SIG-M5 treated with dmso at 0.1 percent for 504 hours (cell line): ENCODE measurements around the gene CCDC28B.

Experiments used
- DNase-seq: peaks from one replicate; lab custom pipeline; 2025; ENCODE audit not compliant: unreplicated experiment; lab: John Stamatoyannopoulos, UW

The CCDC28B gene

GRCh38 chr1:32220746-32221580 lies 20.6 kb downstream of the CCDC28B start:
- no peak for DNase-seq

DNA sequence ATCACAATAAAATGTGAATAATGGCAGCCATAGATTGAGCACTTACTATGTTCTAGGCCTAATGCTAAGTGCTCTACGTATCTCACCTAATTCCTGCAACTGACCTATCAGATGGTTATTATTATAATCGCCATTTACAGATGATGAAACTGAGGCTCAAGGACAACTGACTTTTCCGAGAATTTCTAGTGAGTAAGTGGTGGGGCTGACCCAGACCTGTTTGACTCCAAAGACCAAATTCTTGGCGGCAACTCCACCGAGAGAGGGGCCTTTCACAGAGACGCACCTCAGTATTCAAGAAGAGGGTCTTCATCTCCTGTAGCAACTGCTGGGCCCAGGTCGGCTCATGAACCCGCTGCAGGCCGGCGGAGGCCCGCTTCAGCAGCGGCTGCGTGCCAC lies 21.2 kb downstream of the CCDC28B start:
- DNase-seq = no peak

- peak; percentile 87 for DNase-seq
Observed at GRCh38 chr1:32221980-32222755, 21.8 kb downstream of the CCDC28B start, which contains the start of the genes EIF3I and TMEM234. Gene EIF3I, plus strand, starts transcription at chr1:32222407. Its CDS starts 35 bp downstream, at chr1:32222442. Gene TMEM234, minus strand, starts transcription at chr1:32222353. Its CDS starts 31 bp downstream, at chr1:32222322.

DNA sequence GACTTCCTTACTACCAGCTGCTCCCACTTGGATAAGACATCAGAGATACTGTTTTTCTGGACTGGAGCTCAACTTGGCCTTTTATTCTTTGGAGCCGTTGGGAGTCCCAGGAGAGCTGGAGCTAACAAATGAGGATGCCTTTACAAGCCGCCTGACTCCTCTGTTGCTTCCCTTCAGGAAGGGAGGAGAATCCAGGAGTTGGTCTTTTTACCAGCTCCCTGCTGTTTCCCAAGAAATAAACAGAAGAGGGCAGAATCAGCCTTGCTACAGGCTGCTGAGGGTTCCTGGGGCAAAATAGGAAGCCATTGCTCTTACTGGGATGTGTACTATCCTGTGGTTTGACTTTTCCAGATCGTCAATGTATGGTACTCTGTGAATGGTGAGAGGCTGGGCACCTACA lies 23.3 kb downstream of the CCDC28B start:
- no peak for DNase-seq

DNA sequence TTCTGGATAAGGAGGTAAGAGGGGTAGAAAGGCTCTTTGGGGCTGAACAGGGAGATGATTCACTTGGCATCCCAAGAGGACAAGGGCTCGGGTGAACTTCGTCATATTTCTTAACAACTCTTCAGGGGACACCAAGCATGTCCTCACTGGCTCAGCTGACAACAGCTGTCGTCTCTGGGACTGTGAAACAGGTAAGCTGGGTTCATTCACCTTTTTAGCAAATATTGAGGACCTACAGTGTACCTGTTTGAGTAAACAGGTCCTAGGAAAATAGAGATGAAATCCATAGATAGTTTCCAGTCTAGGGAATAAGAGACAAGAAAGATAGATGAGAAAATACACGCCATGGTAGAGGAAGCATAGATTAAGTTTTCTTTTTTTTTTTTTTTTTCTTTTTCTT lies 23.9 kb downstream of the CCDC28B start:
- no peak for DNase-seq

GRCh38 chr1:32228771-32229170 lies 28.4 kb downstream of the CCDC28B start:
- no peak for DNase-seq

- no peak for DNase-seq
Observed at GRCh38 chr1:32231843-32232432, 31.5 kb downstream of the CCDC28B start.

DNA sequence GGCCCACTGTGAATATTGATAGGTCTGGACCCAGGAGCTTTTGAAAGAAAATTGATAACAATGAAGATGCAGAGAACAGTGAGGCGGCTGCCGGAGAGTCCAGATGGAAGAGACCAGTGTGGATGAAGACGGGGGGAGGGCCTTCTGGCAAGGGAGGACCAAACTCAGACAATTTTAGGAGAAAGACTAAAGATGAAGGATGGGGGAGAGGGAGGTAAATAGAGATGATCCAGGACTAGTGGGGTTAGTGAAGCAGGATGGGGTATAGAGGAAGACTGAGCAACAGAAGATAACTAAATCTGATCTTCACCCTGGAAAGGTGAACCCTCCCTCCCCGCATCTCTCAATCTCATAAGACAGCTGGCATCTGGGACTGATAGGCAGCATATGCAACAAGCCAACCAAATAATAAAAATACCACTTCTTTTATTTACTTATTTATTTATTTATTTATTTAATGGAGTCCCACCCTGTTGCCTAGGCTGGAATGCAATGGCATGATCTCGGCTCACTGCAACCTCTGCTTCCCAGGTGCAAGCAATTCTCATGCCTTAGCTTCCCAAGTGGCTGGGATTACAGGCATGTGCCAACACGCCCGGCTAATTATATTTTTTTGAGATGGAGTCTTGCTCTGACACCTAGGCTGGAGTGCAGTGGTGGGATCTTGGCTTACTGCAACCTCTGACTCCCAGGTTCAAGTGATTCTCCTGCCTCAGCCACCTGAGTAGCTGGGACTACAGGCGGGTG lies 32.3 kb downstream of the CCDC28B start:
- DNase-seq = no peak

GRCh38 chr1:32234792-32235191 lies 34.4 kb downstream of the CCDC28B start:
- no peak for DNase-seq

DNA sequence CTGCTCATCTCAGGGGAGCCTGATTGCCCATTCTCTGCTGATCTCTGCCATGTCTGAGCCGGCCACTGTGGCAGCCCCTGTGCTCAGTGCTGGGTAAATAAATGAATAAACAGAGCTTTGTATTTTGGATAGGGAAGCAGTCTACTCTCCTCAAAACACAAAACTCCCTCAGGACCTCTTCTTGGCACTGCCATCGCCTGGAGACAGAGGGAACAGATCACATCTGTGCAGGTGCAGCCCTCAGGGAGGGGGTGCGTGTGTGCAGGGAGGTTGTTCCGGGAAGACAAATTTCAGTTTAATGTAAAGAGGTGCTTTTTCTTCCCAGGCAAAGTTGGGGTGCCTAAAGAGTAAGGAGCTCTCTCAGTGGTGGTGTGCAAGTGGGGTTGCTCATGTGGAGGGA lies 38.9 kb downstream of the CCDC28B start:
- no peak for DNase-seq

- no peak for DNase-seq
Observed at GRCh38 chr1:32239790-32240139, 39.4 kb downstream of the CCDC28B start.

GRCh38 chr1:32240140-32240951 lies 40.0 kb downstream of the CCDC28B start:
- peak; percentile 41 for DNase-seq

DNA sequence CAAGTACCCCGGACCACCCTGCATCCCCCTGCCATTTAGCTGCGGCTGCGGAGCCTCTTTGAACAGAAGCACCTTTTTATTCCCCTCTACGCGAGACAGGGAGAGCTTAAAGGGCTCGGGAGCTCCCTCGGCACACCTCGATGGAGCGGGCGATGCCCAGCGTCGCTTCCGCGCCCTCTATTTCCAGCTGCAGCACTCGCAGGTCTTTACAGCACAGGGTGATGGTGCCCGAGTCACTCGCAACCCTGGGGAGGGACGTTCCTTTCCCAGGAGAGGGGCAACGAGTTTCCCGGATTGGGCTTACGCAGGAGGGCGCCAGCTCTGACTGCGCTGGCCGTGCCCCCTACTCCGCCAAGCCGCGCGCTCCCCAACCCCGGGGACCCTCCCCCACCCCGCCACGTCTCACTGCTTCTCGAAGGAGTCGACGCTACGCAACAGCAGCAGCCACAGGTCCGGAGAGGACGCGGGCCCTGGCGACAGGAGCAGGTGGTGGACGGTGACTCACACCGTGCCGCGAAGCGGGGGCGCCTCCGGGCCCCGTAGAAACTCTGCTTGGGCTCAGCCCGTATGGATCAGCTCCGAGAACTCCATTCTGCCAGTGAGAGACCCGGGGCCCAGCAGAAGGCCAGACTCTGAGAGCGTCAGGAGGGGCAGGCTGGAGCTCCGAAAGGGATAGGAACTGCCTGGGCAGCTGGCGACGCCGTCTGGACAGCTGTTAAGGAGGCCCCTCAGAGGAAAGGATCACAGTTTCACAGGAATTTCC lies 40.8 kb downstream of the CCDC28B start:
- DNase-seq = no peak

GRCh38 chr1:32242341-32242851 lies 42.0 kb downstream of the CCDC28B start:
- no peak for DNase-seq

DNA sequence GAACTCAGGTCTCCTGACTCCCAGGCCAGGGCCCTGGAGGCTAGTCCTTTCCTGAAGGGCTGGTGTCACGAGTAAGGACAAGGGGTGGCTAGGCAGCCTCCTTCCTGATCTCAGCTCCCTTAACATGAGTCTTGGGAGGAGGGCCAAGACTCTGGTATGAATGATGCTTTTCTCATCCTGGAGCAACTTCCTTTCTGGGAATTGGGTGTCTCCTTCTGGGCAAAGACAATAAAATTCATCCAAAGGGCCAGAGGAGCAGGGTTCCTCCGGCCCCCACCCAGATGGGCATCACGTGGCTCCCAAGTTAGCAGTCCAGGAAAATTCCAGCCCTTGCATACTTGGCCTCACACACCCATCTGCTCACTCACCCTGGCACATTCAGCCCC lies 46.5 kb downstream of the CCDC28B start, which contains the start of gene FAM167B:
TSS of gene FAM167B (plus strand) at position 335 of the 386 bp plus-strand sequence. CDS start 200 bp downstream, outside the sequence.
- no peak for DNase-seq

GRCh38 chr1:32247452-32247851 lies 47.1 kb downstream of the CCDC28B start:
- DNase-seq = no peak

GRCh38 chr1:32247983-32248889 lies 47.8 kb downstream of the CCDC28B start:
- DNase-seq = no peak
